Mesendoderm (in vitro differentiated cells): Measurements from ENCODE around the gene TEN1.
A peak's percentile ranks its signal among the peaks of the same experiment; 100 is the strongest.

Source experiments
- DNase-seq: peaks from one replicate; pipeline ENCODE4 v3.0.0; 2013
- H2AK5ac ChIP-seq: 2 replicates; pipeline ENCODE4 v1.6.1; 2013; ENCODE audit warnings: low read length, inconsistent platforms
- H2BK120ac ChIP-seq: 2 replicates; pipeline ENCODE4 v1.6.1; 2013; ENCODE audit warnings: low read depth, mild to moderate bottlenecking, low read length, moderate library complexity, mixed read lengths
- H2BK15ac ChIP-seq: replicated peaks from 2 replicates; pipeline ENCODE4 v1.6.1; 2013; ENCODE audit warnings: low read depth, mild to moderate bottlenecking, moderate library complexity
- H2BK5ac ChIP-seq: 2 replicates; pipeline ENCODE4 v1.6.1; 2013; ENCODE audit warnings: low read length, inconsistent platforms
- H3K18ac ChIP-seq: 2 replicates; pipeline ENCODE4 v1.6.1; 2013; ENCODE audit warnings: mild to moderate bottlenecking, low read length, mixed read lengths
- H3K23ac ChIP-seq: one replicate; pipeline ENCODE4 v1.6.1; 2013; ENCODE audit warnings: low read length
- H3K27ac ChIP-seq: 2 replicates; pipeline ENCODE4 v1.5.1; 2013; ENCODE audit warnings: low read depth, mild to moderate bottlenecking, inconsistent platforms, low read length, moderate library complexity
- H3K27me3 ChIP-seq: 2 replicates; pipeline ENCODE4 v1.6.1; 2013; ENCODE audit warnings: low read length, control low read depth, mild to moderate bottlenecking, inconsistent platforms; ENCODE audit not compliant: insufficient read depth, poor library complexity
- H3K36me3 ChIP-seq: 2 replicates; pipeline ENCODE4 v1.6.1; 2013; ENCODE audit warnings: low read length, inconsistent platforms; ENCODE audit not compliant: control insufficient read depth, insufficient read depth
- H3K4ac ChIP-seq: one replicate; pipeline ENCODE4 v1.6.1; 2013; ENCODE audit warnings: low read depth, mild to moderate bottlenecking, low read length, moderate library complexity
- H3K4me1 ChIP-seq: 2 replicates; pipeline ENCODE4 v1.6.1; 2013; ENCODE audit warnings: low read depth, low read length, inconsistent platforms; ENCODE audit not compliant: control insufficient read depth
- H3K4me2 ChIP-seq: 2 replicates; pipeline ENCODE4 v1.6.1; 2013; ENCODE audit warnings: low read length
- H3K4me3 ChIP-seq: 2 replicates; pipeline ENCODE4 v1.5.1; 2013; ENCODE audit warnings: mild to moderate bottlenecking, low read length
- H3K56ac ChIP-seq: one replicate; pipeline ENCODE4 v1.6.1; 2013; ENCODE audit warnings: low read length
- H3K79me1 ChIP-seq: 2 replicates; pipeline ENCODE4 v1.6.1; 2013; ENCODE audit warnings: low read length, inconsistent platforms
- H3K79me2 ChIP-seq: 2 replicates; pipeline ENCODE4 v1.6.1; 2013; ENCODE audit warnings: mild to moderate bottlenecking, low read length; ENCODE audit not compliant: control insufficient read depth, insufficient read depth
- H3K9ac ChIP-seq: 2 replicates; pipeline ENCODE4 v1.6.1; 2013; ENCODE audit warnings: low read length, inconsistent platforms
- H4K5ac ChIP-seq: one replicate; pipeline ENCODE4 v1.6.1; 2013; ENCODE audit warnings: low read length
- H4K8ac ChIP-seq: one replicate; pipeline ENCODE4 v1.6.1; 2013; ENCODE audit warnings: low read depth, mild to moderate bottlenecking, control low read depth, low read length, moderate library complexity
- WGBS: extraction: QIAGEN DNeasy Blood & Tissue Kit; methylation state at CpG from one replicate; pipeline ENCODE4 v1.1.7; 2013; ENCODE audit warnings: low lambda C conversion rate, missing lambda C conversion rate; ENCODE audit not compliant: insufficient coverage; ENCODE audit errors: extremely low coverage; 5-methylcytosine and 5-hydroxymethylcytosine counted together

Gene TEN1

DNA sequence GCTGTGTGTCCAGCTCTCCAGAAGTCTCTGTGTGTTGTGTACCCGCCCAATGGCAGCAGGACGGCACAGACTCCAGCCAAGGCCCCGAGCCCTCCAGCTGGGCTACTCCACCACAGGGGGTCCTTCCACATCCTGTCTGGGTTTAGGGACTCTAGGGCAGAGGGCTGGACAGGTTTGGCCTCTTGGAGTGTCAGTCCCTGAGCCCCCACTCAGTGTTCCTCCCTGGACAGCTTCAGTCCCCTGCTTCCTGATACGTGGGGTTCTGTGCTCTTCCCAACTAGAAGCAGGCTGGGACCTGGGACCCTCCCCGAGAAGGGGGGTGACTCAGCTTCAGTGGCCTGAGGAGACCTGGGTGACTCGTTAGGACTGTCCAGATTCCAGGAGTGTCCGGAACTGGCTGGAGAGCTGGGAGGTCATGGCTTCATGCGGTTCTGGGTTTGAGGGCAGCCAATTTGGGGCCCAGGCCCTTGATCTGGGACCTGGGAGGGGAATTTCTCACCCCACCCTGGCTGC lies 25.8 kb downstream of the TEN1 start:
- Histone ChIP-seq H3K36me3 (peaks cover 4% of the 10 kb centered on the region), H3K56ac (no peak overlapping the region), H3K23ac (no peak overlapping the region), H2BK15ac (no peak overlapping the region), H3K27ac (no peak overlapping the region), H3K4ac (no peak overlapping the region), H3K79me2 (no peaks in the 10 kb centered on the region), H3K79me1 (no peaks in the 10 kb centered on the region), H3K4me2 (no peak overlapping the region), H2BK120ac (no peak overlapping the region), H3K18ac (no peak overlapping the region), H3K27me3 (no peaks in the 10 kb centered on the region), H3K4me1 (no peaks in the 10 kb centered on the region), H3K4me3 (no peak overlapping the region), H2AK5ac (no peak overlapping the region), H2BK5ac (no peak overlapping the region), H4K8ac (no peak overlapping the region), H3K9ac (no peak overlapping the region), H4K5ac (no peak overlapping the region)
- no peak for DNase-seq
- WGBS, result no CpG with 5 or more reads among the region's 8 CpGs

DNA sequence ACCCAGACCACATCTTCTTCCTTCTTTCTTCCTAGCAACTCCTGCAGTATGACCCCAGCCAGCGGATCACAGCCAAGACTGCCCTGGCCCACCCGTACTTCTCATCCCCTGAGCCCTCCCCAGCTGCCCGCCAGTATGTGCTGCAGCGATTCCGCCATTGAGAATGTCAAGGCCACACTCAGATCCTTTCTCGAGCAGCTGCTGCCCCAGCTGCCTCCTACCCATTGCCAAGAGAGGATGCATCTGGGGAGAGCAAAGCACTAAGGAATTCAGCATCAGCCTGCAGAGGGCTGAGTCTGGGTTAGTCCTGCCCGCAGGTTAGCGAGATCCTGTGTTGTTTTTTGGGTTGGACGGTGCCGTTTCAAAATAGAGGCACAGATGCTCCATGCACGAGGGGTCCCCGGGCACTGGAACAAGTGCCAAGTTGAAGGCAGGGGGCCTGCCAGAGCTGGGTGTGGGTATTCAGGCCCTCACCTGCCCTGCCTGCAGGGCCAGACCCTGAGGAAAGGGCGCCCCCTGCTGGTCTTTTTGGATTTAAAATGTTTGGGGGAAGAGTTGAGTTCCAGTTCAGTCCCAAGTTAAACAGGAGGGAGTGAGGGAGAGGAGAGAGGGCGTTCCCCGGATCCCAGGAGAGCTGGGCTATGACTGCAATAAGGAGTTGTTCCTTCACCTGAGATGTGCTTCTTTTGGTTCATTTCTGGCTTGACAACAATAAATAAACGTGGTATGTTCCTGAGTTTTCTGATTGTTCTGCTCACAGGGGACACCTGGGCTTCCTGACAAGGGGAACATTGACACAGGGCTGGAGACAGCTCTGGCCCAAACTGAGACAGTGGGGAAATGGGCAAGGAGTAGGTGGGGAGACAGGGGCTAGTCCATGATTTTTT lies 26.5 kb downstream of the TEN1 start:
- no peak overlapping the region for H3K18ac ChIP-seq
- peak overlapping the region; percentile 15 for H3K56ac ChIP-seq
- H3K79me2 ChIP-seq, result no peaks in the 10 kb centered on the region
- H3K36me3 ChIP-seq, result peaks cover 4% of the 10 kb centered on the region
- no peak overlapping the region for H3K4me2 ChIP-seq
- H3K4me3 ChIP-seq, result no peak overlapping the region
- no peak overlapping the region for H2BK5ac ChIP-seq
- no peak overlapping the region for H2BK120ac ChIP-seq
- no peak overlapping the region for H3K23ac ChIP-seq
- no peaks in the 10 kb centered on the region for H3K79me1 ChIP-seq
- H2AK5ac ChIP-seq, result no peak overlapping the region
- peak; percentile 81 for DNase-seq
- H4K5ac ChIP-seq, result no peak overlapping the region
- WGBS, result no CpG with 5 or more reads among the region's 16 CpGs
- no peak overlapping the region for H3K9ac ChIP-seq
- no peak overlapping the region for H4K8ac ChIP-seq
- no peaks in the 10 kb centered on the region for H3K27me3 ChIP-seq
- H2BK15ac ChIP-seq, result no peak overlapping the region
- H3K4me1 ChIP-seq, result no peaks in the 10 kb centered on the region
- no peak overlapping the region for H3K27ac ChIP-seq
- no peak overlapping the region for H3K4ac ChIP-seq

DNA sequence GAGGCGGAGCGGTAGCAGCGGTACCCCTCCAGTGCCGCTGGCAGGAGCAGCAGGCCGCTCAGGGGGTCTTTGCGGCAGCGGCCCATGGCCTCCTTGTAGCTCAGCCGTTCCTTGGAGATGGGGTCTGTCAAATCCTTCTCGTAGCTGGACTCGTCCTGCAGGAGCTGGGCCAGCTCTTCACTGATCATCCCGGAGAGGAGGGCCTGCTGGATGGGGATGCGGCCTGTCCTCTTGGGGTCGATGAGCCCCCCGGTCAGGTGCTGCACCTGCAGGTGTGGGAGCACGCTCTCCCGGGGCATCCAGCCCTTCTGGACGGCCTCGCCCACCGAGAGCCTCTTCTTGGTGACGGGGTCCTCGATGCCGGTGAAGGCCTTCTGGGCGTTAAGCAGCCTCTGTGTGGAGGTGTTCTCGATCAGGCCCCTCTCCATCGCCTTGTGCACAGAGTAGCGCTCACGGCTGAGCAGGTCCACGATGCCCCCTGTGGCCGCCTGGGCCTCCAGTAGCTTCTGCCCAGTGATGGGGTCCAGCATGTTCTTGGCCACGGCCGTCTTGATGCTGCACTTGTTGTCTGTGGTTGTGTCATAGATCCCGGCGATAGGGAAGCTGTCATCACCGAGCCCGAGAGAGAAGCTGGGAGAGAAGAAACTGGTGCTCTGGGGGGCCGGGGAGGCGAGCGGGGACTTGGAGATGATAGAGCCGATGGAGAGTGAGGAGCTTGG lies 28.2 kb downstream of the TEN1 start:
- Histone ChIP-seq H3K18ac (no peak overlapping the region), H3K9ac (no peak overlapping the region), H3K79me1 (no peaks in the 10 kb centered on the region), H3K79me2 (no peaks in the 10 kb centered on the region), H4K5ac (no peak overlapping the region), H3K36me3 (peaks cover 4% of the 10 kb centered on the region), H3K4me2 (no peak overlapping the region), H3K27me3 (no peaks in the 10 kb centered on the region), H2BK15ac (no peak overlapping the region), H3K56ac (no peak overlapping the region), H4K8ac (no peak overlapping the region), H3K23ac (no peak overlapping the region), H3K27ac (no peak overlapping the region), H3K4me3 (no peak overlapping the region), H3K4ac (no peak overlapping the region), H2BK120ac (no peak overlapping the region), H2BK5ac (no peak overlapping the region), H2AK5ac (no peak overlapping the region), H3K4me1 (no peaks in the 10 kb centered on the region)
- no peak for DNase-seq
- WGBS, result no CpG with 5 or more reads among the region's 39 CpGs

DNA sequence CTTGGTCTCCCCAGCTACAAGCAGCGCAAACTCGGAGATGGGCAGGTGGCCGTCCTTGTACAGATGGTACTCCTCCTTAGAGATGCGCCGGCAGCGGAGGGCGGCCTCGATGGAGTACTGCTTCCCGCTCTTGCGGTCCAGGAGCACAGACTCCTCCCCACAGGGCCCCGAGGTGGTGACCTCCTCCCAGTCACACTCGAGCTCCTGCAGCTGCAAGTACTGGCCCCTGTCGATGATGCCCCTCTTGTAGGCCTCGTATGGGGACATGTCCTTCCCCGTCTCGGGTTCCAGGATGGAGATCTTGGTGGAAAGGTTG lies 28.8 kb downstream of the TEN1 start:
- Histone ChIP-seq H4K8ac (no peak overlapping the region), H3K4me2 (no peak overlapping the region), H3K4me1 (no peaks in the 10 kb centered on the region), H4K5ac (no peak overlapping the region), H3K79me2 (no peaks in the 10 kb centered on the region), H3K56ac (no peak overlapping the region), H2BK120ac (no peak overlapping the region), H3K4me3 (no peak overlapping the region), H3K36me3 (peaks cover 4% of the 10 kb centered on the region), H3K79me1 (no peaks in the 10 kb centered on the region), H3K9ac (no peak overlapping the region), H2AK5ac (no peak overlapping the region), H3K27me3 (no peaks in the 10 kb centered on the region), H2BK15ac (no peak overlapping the region), H3K4ac (no peak overlapping the region), H2BK5ac (no peak overlapping the region), H3K23ac (no peak overlapping the region), H3K27ac (no peak overlapping the region), H3K18ac (no peak overlapping the region)
- no peak for DNase-seq
- WGBS, result no CpG with 5 or more reads among the region's 16 CpGs

DNA sequence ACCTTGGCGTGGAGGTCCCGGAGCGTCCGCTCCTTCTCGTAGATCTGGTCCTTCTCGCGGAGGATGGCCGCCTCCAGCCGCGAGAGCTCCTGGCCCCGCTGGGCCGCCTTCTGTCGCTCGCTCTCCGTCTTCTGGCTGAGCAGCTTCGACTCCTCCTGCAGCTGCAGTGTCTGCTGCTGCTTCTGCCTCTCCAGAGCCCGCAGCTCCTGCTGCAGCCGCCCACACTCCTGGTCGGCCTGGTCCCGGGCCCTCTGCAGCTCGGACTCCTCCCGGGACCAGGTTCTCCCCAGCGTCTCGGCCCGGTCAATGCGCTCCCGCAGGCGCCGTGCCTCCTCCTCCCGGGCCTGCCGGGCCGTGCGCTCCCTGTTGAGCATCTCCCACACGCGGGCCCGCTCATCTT lies 29.2 kb downstream of the TEN1 start:
- H2AK5ac ChIP-seq, result no peak overlapping the region
- no CpG with 5 or more reads among the region's 36 CpGs for WGBS
- H3K27me3 ChIP-seq, result no peaks in the 10 kb centered on the region
- no peak overlapping the region for H3K4me3 ChIP-seq
- H2BK15ac ChIP-seq, result no peak overlapping the region
- no peak overlapping the region for H2BK120ac ChIP-seq
- H3K56ac ChIP-seq, result no peak overlapping the region
- H3K18ac ChIP-seq, result no peak overlapping the region
- DNase-seq, result no peak
- no peak overlapping the region for H2BK5ac ChIP-seq
- H4K8ac ChIP-seq, result no peak overlapping the region
- no peak overlapping the region for H3K27ac ChIP-seq
- no peak overlapping the region for H3K9ac ChIP-seq
- no peak overlapping the region for H3K23ac ChIP-seq
- H3K79me2 ChIP-seq, result no peaks in the 10 kb centered on the region
- no peak overlapping the region for H3K4me2 ChIP-seq
- H3K36me3 ChIP-seq, result peaks cover 3% of the 10 kb centered on the region
- no peak overlapping the region for H4K5ac ChIP-seq
- H3K79me1 ChIP-seq, result no peaks in the 10 kb centered on the region
- H3K4ac ChIP-seq, result no peak overlapping the region
- no peaks in the 10 kb centered on the region for H3K4me1 ChIP-seq
